Mucosa of descending colon (tissue), 3 donors: Measurements from ENCODE around the gene ITGAX. TPM values are rescaled to one million over a fixed set of nuclear protein-coding genes. Genes with fewer than 3 reads are reported as not detected.

ENCODE experiments used
- ATAC-seq: fragments of 200-7000 bp; cut with Tn5 transposase; one replicate; pipeline ENCODE4 v1.9.1; 2020; ENCODE audit warnings: mild to moderate bottlenecking, moderate library complexity
- DNase-seq, 3 donors: peaks; one replicate each; pipeline ENCODE4 v3.0.0-alpha.2; 2020
- H3K36me3 ChIP-seq: fragments of 200-600 bp; one replicate; pipeline ENCODE4 v1.8.0; 2021; ENCODE audit warnings: low read depth, mild to moderate bottlenecking
- H3K4me1 ChIP-seq: fragments of 200-600 bp; one replicate; pipeline ENCODE4 v1.8.0; 2021; ENCODE audit warnings: low read depth, mild to moderate bottlenecking
- H3K4me3 ChIP-seq: fragments of 200-600 bp; one replicate; pipeline ENCODE4 v1.8.0; 2021; ENCODE audit warnings: mild to moderate bottlenecking
- H3K9me3 ChIP-seq: fragments of 200-600 bp; one replicate; pipeline ENCODE4 v1.8.0; 2021; ENCODE audit warnings: mild to moderate bottlenecking
- CTCF ChIP-seq: fragments of 200-600 bp; IDR thresholded peaks from one replicate; pipeline ENCODE4 v1.8.0; 2022; ENCODE audit warnings: antibody characterized with exemption, mild to moderate bottlenecking
- intact Hi-C, 2 donors: fragments of 100-400 bp; cut with DNase I in 1 of 2; cut with micrococcal nuclease in 1 of 2; formaldehyde crosslinking; loops; one replicate each; pipeline versions ENCODE4 v1.11.0 to v1.11.1; 2022; cut with DNase I, micrococcal nuclease
- total RNA-seq, 3 donors: library from RNA; stranded (reverse); fragmentation: NEBNext Ultra II Directional in 2 of 3; extraction: Animal tissue kit (Norgen Biotek cat#: 25700) in 2 of 3; gene quantifications; one replicate each; pipeline versions ENCODE4 v1.2.1 to v1.2.4, GENCODE V29; 2021 to 2023
- donor health status: DM: no; HTN: no; CAD: no; lungs with moderate emphysema.
- donor health status: DM: no; HTN: no; CAD: no.
- donor health status: DM: no; HTN: yes; CAD: no.

ITGAX gene
- total RNA-seq, 3 donors from 2014 or later: 2.9 to 8.6 (median 3.5) TPM

DNA sequence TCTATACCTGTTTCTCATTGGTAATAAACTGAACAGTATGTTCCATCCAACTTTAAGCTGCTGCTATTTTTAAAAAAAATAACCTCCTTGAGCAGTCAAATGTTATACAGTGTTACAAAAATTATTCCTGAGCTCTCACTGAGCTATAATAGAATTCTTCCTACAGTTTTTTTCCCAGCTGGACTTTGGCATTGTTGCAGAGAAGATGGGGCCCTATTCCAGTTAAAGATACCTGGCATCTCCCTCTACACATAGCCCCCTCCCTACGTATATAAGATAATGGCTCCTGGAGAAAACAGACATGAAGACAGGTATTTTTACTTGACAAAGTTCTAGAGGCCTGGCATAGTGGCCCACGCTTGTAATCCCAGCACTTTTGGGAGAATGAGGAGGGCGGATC lies 74.8 kb downstream of the ITGAX start:
- no peaks in the 10 kb centered on the region for H3K36me3 ChIP-seq
- no peak for TF ChIP-seq CTCF

DNA sequence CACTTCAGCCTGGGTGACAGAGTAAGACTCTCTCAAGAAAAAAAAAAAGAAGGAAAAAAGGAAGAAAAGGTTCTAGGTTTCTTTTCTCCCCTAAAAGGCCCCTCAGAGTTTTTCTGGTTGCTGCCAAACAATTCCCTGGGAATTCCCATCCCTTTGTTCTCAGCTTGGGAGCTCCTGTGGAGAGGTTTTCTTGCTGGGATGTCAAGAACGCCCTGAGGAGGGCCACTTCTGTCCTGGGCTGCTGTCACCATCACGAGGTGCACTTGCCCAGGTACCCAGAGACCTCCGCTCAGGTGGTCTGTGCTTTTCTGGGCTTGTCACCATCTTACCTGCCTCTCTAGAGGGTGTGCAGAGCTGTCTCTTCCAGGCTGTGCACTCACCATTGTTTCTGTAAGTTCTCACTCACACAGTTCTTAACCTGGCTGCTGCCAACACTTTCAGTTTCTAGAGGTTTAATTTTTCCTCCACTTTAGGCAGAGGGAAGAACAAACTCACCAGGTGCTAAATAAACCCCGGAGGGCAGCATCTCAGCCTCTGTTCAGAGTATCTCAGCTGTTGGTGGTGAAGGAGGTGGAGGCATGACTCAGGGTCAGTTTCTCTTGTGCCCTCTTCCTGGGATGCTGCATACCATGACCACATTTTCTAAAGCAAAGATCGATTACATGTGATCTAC lies 75.5 kb downstream of the ITGAX start:
- no peaks in the 10 kb centered on the region for H3K9me3 ChIP-seq
- H3K4me3 ChIP-seq: no peak overlapping the region
- intact Hi-C loops: no loop called here
- DNase-seq (peak in 1 of 3 donors; percentile 11), ATAC-seq (no peak)
- no peaks in the 10 kb centered on the region for H3K36me3 ChIP-seq
- TF ChIP-seq CTCF: no peak
- H3K4me1 ChIP-seq: peaks cover 4% of the 10 kb centered on the region

More for the DNA sequence above, 74.8 kb downstream of the ITGAX start:
- intact Hi-C loops: no loop called here
- no peak for ATAC-seq
- DNase-seq: no peak
- Histone ChIP-seq H3K9me3 (no peaks in the 10 kb centered on the region), H3K4me1 (peaks cover 4% of the 10 kb centered on the region), H3K4me3 (no peak overlapping the region)

Other genes with a start within 250 kb of the ITGAX start
- 10 to 100 TPM; 31.7 to 40.1 (median 36.6) TPM for gene BCKDK, start 246.8 kb upstream of the ITGAX start, total RNA-seq
- gene KAT8, start 237.5 kb upstream of the ITGAX start, total RNA-seq: 10 to 100 TPM; 61.1 to 83.1 (median 69.6) TPM
- 100 to 1,000 TPM; 163 to 482 (median 422) TPM for gene PRSS8, start 219.4 kb upstream of the ITGAX start, total RNA-seq
- gene PRSS36, start 205.1 kb upstream of the ITGAX start, total RNA-seq: 10 to 100 TPM in 1 of 3 donors, 1 to 10 TPM in 2; 8.2 to 10.2 (median 9.5) TPM
- 100 to 1,000 TPM; 167 to 264 (median 189) TPM for gene FUS, start 175.0 kb upstream of the ITGAX start, total RNA-seq
- 10 to 100 TPM; 39.2 to 63.4 (median 63.1) TPM for gene PYCARD, start 152.4 kb upstream of the ITGAX start, total RNA-seq
- gene TRIM72, start 141.1 kb upstream of the ITGAX start, total RNA-seq: under 1 TPM in 1 of 3 donors, not detected in 2; 0.02 TPM
- not detected for gene PYDC1, start 138.0 kb upstream of the ITGAX start, total RNA-seq
- gene ITGAM, start 95.2 kb upstream of the ITGAX start, total RNA-seq: 10 to 100 TPM in 1 of 3 donors, 1 to 10 TPM in 2; 4.5 to 13.0 (median 5.7) TPM
- under 1 TPM in 1 of 3 donors, not detected in 2; 0.41 TPM for gene ITGAD, start 38.2 kb downstream of the ITGAX start, total RNA-seq
- under 1 TPM in 1 of 3 donors, not detected in 2; 0.80 TPM for gene COX6A2, start 73.2 kb downstream of the ITGAX start, total RNA-seq
- under 1 TPM; 0.38 to 0.76 (median 0.53) TPM for gene ZNF843, start 87.6 kb downstream of the ITGAX start, total RNA-seq
- gene ARMC5, start 104.3 kb downstream of the ITGAX start, total RNA-seq: 1 to 10 TPM; 8.3 to 9.9 (median 8.5) TPM
- gene TGFB1I1, start 117.0 kb downstream of the ITGAX start, total RNA-seq: 100 to 1,000 TPM in 1 of 3 donors, 10 to 100 TPM in 1, 1 to 10 TPM in 1; 7.8 to 227 (median 26.1) TPM
- gene SLC5A2, start 127.9 kb downstream of the ITGAX start, total RNA-seq: under 1 TPM in 2 of 3 donors, not detected in 1; 0.47 to 0.70 TPM
- gene RUSF1, start 153.2 kb downstream of the ITGAX start, total RNA-seq: 10 to 100 TPM; 48.3 to 66.7 (median 51.7) TPM
- not detected for gene AHSP, start 172.7 kb downstream of the ITGAX start, total RNA-seq